ENCODE data around the gene TTC28.
"Not testable (repeated sequence)": the region's sequence is repeated elsewhere in the genome, so short reads cannot be mapped to it uniquely, and the experiment has no call there.

TTC28 gene

DNA sequence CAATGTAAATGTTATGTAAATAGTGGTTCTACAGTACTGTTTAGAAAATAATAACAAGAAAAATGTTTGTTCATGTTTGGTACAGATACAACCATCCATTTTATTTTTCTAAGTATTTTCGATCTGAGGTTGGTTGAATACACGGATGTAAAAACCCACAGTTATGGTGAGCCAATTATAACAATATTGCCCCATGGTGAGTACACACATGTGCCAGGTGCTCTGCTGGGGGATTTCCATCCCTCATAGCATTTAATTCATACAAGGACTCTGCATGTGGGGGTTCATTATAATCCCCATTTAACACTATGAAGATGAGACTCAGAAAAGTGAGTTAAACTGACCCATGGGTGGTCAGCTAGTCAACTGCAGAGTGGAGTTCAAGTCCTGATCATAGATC lies 23.3 kb upstream of the TTC28 start:
- TF ChIP-seq, protein P1, sequence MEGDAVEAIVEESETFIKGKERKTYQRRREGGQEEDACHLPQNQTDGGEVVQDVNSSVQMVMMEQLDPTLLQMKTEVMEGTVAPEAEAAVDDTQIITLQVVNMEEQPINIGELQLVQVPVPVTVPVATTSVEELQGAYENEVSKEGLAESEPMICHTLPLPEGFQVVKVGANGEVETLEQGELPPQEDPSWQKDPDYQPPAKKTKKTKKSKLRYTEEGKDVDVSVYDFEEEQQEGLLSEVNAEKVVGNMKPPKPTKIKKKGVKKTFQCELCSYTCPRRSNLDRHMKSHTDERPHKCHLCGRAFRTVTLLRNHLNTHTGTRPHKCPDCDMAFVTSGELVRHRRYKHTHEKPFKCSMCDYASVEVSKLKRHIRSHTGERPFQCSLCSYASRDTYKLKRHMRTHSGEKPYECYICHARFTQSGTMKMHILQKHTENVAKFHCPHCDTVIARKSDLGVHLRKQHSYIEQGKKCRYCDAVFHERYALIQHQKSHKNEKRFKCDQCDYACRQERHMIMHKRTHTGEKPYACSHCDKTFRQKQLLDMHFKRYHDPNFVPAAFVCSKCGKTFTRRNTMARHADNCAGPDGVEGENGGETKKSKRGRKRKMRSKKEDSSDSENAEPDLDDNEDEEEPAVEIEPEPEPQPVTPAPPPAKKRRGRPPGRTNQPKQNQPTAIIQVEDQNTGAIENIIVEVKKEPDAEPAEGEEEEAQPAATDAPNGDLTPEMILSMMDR (IDR thresholded peaks at IDR 0.05; ENCODE audit: borderline replicate concordance, insufficient read depth, low read depth, low read length), result no peak
- no peak overlapping the region for H3K4me3 ChIP-seq (ENCODE audit: low read depth, low read length)

DNA sequence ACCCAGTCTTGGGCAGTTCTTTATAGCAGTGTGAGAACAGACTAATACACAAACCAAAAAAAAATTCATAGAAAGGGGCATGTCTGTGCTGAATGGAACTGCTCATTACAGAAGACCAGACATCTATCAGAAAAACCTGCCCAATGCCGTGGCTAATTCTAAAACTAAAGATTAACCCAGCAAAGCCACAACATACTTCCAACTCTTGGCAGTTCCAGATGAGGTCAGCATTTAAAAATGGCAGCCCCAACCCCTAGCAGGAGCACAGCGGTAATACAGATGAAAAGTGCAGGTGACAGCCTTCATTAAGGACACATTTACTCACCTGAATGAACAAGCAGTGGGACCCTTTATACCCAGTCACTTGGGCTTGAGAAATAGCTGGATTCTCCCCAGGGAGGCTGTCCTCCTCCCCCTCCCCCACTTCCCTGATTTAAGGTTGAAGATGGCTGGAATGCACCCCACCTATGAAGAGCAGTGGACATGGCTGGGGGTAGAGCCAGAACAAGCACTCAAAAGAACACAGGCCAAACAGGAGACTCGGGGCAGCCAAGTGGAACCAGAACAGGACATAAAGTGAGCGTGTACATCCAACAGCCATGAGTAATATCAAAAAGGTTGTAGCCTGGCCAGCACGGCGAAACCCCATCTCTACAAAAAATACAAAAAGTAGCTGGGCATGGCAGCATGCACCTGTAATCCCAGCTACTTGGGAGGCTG lies 13.6 kb upstream of the TTC28 start:
- H3K4me3 ChIP-seq (ENCODE audit: low read depth, low read length), result not testable (repeated sequence)

DNA sequence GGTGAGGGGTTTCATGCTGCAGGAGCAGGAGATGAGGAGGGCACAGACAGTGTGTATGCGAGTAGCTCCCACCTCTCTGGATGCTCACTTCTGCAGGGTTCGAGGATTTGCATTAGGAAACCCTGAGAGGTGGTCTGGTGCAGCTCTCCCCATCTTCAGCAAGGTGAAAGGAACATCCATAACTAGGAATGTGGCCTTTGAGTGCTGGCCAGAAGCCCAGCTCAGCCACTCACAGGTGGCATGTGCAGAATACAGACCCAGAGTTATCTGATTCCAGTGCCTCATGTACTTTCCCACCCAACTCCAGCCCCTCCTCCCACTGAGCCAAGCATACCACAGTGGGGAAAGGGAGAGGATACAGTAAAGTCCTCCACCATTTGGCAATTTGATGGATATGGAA lies 10.2 kb upstream of the TTC28 start:
- H3K4me3 ChIP-seq (ENCODE audit: low read depth, low read length), result not testable (repeated sequence)

DNA sequence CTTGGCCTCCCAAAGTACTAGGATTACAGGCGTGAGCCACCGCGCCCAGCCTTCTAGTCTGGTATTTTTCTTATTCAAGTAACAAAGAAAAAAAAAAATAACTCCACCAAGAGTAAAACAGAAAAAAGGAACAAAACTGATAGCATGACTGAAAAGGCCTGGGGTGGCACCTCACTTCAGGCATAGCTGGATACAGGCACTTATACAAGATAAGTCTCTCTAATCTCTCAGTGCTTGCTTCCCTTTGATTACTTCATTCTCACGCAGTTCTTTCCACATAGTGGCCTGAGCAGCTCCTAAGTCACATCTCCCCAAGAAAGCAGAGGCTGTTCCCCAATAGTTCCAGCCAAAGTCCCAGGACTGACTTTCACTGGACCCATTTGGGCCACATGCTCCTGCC lies 3.3 kb upstream of the TTC28 start:
- not testable (repeated sequence) for H3K4me3 ChIP-seq (ENCODE audit: low read depth, low read length)

DNA sequence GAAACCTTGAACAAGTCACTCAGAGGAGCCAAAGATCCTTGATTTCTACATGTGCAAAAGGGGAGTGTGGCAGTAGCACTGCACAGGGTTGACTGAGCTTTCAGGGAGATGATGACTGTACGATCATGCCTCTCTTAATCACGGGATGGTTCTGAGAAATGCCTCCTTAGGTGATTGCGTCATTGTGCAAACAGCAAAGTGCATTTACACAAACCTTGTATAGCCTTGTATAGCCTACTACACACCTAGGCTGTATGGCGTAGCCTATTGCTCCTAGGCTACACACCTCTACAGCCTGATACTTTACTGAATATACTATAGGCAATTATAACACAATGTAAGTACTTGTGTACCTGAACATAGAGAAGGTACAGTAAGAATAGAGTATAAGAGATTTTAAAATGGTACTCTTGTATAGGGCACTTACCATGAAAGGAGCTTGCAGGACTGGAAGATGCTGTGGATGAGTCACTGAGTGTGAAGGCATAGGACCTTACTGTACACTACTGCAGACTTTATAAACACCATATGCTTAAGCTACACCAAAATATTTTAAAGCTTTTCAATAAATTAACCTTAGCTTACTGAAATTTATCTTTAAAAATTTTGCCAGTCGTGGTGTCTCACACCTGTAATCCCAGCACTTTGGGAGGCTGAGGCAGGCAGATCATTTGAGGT lies 1.3 kb upstream of the TTC28 start:
- not testable (repeated sequence) for H3K4me3 ChIP-seq (ENCODE audit: low read depth, low read length)

DNA sequence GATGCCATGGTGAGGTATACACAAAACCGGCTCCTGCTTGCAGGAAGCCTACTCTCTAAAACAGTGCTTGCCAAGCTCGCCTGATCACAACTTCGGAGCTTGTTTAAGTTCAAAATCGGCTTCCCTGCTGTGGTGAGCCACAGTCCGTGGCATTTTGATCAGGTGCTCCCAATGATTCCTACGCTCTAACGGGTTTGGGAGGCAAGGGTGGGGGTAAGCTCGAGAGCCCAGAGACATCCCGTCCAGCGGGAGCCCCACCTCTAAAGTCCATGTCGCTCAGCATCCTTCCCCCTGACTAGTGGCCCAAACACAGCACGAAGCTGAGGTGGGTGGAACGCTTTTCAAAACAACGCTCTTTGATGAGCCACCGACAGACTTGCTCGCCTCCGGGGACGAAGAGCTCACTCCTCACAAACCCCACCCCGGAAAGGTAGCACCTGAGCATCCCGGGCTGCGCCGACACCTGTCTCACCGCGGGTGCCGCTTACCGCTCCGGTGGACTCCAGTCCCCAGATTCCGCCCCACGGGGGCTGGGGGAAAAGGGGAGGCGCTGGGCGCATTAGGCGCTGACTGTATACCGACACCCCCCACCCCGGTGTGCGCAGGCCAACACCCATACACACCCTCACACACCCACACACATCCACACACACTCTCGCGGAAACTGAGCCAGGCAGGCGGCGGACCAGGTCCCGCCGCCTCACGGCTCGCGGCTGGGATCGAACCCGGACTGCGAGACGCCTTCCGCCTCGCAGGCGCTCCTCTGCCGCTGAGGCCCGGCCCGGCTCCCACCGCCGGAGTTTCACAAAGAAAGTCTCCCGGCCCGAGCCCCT lies 646 bp downstream of the TTC28 start:
- peak overlapping the region; percentile 83 for H3K4me3 ChIP-seq (ENCODE audit: low read depth, low read length)

DNA sequence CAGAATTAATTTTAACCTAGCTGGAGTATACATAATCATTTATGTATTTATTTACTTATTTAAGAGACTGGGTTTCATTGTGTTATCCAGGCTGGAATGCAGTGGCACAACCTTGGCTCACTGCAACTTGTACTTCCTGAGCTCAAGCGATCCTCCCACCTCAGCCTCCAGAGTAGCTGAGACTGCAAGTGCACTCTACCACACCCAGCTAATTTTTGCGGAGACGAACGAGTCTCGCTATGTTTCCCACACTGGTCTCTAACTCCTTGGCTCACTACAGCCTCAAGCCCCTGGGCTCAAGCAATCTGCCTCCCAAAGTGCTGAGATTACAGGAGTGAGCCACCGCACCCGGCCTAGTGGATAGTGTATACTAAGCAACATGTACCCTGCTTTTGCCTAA lies 1.5 kb downstream of the TTC28 start:
- not testable (repeated sequence) for H3K4me3 ChIP-seq (ENCODE audit: low read depth, low read length)

DNA sequence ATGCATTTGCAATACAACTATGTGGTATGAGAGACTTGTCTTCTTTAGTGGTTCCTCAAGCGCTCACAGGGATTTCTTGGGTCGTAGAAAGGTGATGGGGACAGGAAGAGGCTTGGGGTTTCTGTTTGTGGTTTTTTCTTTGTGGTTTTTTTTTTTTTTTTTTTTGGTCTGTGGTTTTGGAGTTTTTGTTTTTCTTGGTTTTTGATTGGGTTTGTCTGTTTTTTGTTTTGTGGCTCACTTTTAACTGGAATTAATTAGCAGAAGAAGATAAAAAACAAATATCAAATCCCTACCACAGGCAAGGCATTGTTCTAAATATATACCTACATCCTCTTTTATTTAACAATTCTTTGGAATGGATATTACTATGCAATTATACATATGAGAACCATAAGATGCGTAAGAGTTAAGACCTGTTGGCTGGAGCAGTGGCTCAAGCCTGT lies 5.5 kb downstream of the TTC28 start:
- no peak overlapping the region for H3K4me3 ChIP-seq (ENCODE audit: low read depth, low read length)
- TF ChIP-seq, protein P1 (IDR thresholded peaks at IDR 0.05; ENCODE audit: borderline replicate concordance, insufficient read depth, low read depth, low read length), result no peak

DNA sequence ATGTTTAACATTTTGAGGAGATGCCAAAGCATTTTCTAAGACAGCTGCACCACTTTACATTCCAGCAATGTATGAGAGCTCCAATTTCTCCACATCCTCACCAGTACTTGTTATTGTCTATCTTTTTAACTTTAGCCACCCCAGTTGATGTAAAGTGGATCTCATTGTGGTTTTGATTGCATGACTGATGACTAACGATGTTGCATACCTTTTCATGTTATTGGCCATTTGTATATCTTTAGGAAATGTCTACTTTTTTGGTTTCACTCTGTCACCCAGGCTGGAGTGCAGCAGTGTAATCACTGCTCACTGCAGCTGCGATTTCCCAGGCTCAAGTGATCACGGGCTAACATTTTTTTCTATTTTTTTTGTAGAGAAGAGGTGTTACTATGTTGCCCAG lies 8.9 kb downstream of the TTC28 start:
- H3K4me3 ChIP-seq (ENCODE audit: low read depth, low read length), result no peak overlapping the region
- TF ChIP-seq, protein P1 (IDR thresholded peaks at IDR 0.05; ENCODE audit: borderline replicate concordance, insufficient read depth, low read depth, low read length), result no peak

DNA sequence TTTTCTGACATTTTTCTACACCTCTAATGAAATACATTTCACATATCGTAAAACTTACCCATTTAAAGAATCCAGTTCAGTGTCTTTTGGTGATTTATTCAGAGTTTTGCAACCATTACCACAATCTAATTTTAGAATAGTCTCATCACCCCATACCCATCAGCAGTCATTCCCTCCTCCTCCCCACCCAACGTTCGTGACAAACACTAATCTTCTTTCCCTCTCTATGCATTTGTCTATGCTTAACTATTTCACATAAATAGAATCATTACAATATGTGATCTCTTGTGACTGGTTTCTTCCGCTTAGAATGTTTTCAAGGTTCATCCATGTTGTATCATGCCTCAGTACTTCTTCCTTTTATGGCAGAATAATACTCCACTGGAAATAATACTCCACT lies 9.5 kb downstream of the TTC28 start:
- no peak overlapping the region for H3K4me3 ChIP-seq (ENCODE audit: low read depth, low read length)
- TF ChIP-seq, protein P1 (IDR thresholded peaks at IDR 0.05; ENCODE audit: borderline replicate concordance, insufficient read depth, low read depth, low read length), result no peak

All from GM12875 (cell line).